Ishikawa (cell line): ENCODE data around the gene NNAT.

Source experiments
- CEBPB ChIP-seq: IDR thresholded peaks from 2 replicates; pipeline ENCODE4 v1.6.1; 2012
- CREB1 ChIP-seq: IDR thresholded peaks from 2 replicates; pipeline ENCODE4 v1.6.1; 2012; ENCODE audit warnings: low read depth
- EGR1 ChIP-seq: IDR thresholded peaks from 2 replicates; pipeline ENCODE4 v1.6.1; 2012
- EP300 ChIP-seq: IDR thresholded peaks from 2 replicates; pipeline ENCODE4 v1.6.1; 2012; ENCODE audit warnings: borderline replicate concordance
- FOXM1 ChIP-seq: IDR thresholded peaks from 2 replicates; pipeline ENCODE4 v1.6.1; 2012; ENCODE audit warnings: low read depth, borderline replicate concordance
- MAX ChIP-seq: IDR thresholded peaks from 2 replicates; pipeline ENCODE4 v1.6.1; 2012
- NFIC ChIP-seq: IDR thresholded peaks from 2 replicates; pipeline ENCODE4 v1.6.1; 2012
- RAD21 ChIP-seq: IDR thresholded peaks from 2 replicates; pipeline ENCODE4 v1.6.1; 2012; ENCODE audit warnings: low read depth
- REST ChIP-seq: IDR thresholded peaks from 2 replicates; pipeline ENCODE4 v1.6.1; 2012; ENCODE audit warnings: low read depth, mild to moderate bottlenecking
- TAF1 ChIP-seq: IDR thresholded peaks from 2 replicates; pipeline ENCODE4 v1.6.1; 2012; ENCODE audit warnings: low read depth, mild to moderate bottlenecking
- TCF12 ChIP-seq: IDR thresholded peaks from 2 replicates; pipeline ENCODE4 v1.6.1; 2012; ENCODE audit warnings: low read depth
- TEAD4 ChIP-seq: IDR thresholded peaks from 2 replicates; pipeline ENCODE4 v1.6.1; 2012
- USF1 ChIP-seq: IDR thresholded peaks from 2 replicates; pipeline ENCODE4 v1.6.1; 2012
- YY1 ChIP-seq: IDR thresholded peaks from 2 replicates; pipeline ENCODE4 v1.6.1; 2012; ENCODE audit warnings: low read depth
- ZBTB7A ChIP-seq: IDR thresholded peaks from 2 replicates; pipeline ENCODE4 v1.6.1; 2012; ENCODE audit warnings: low read depth

NNAT gene

GRCh38 chr20:37542281-37542680 lies 21.2 kb downstream of the NNAT start:
- no peak for TF ChIP-seq NFIC
- no peak for TF ChIP-seq RAD21
- TF ChIP-seq MAX: no peak
- TF ChIP-seq TAF1: no peak
- no peak for TF ChIP-seq TCF12
- TF ChIP-seq CEBPB: no peak
- TF ChIP-seq EGR1: no peak
- TF ChIP-seq ZBTB7A: no peak
- no peak for TF ChIP-seq YY1
- TF ChIP-seq FOXM1: no peak
- TF ChIP-seq USF1: no peak
- TF ChIP-seq REST: no peak
- no peak for TF ChIP-seq EP300
- no peak for TF ChIP-seq TEAD4
- TF ChIP-seq CREB1: no peak

- peak; percentile 19; the same call in 1 of the 2 replicates for TF ChIP-seq RAD21
- TF ChIP-seq USF1: no peak
Measured at GRCh38 chr20:37543828-37544227, 22.8 kb downstream of the NNAT start.

GRCh38 chr20:37544386-37544785 lies 23.3 kb downstream of the NNAT start:
- TF ChIP-seq NFIC: no peak

- TF ChIP-seq YY1: no peak
- TF ChIP-seq MAX: no peak
- TF ChIP-seq CEBPB: no peak
- TF ChIP-seq EP300: no peak
- no peak for TF ChIP-seq FOXM1
Measured at GRCh38 chr20:37545516-37545915, 24.5 kb downstream of the NNAT start.

GRCh38 chr20:37547912-37548311 lies 26.9 kb downstream of the NNAT start:
- TF ChIP-seq FOXM1: no peak
- TF ChIP-seq USF1: no peak

GRCh38 chr20:37552415-37552814 lies 31.4 kb downstream of the NNAT start:
- TF ChIP-seq ZBTB7A: no peak
- TF ChIP-seq REST: no peak
- TF ChIP-seq USF1: no peak
- TF ChIP-seq TCF12: no peak
- no peak for TF ChIP-seq EGR1
- no peak for TF ChIP-seq TAF1
- no peak for TF ChIP-seq RAD21
- TF ChIP-seq TEAD4: no peak
- no peak for TF ChIP-seq MAX
- no peak for TF ChIP-seq FOXM1
